ENCODE measurements around the gene NSRP1. TPM values are rescaled to one million over a fixed set of nuclear protein-coding genes. Genes with fewer than 3 reads are reported as not detected.

The NSRP1 gene
- total and polyA plus RNA-seq, 2 of the 13 experiments (the other 11 are each of a cell fraction or from before 2014, with no cell fraction given) = 7.0 to 14.3 TPM

DNA sequence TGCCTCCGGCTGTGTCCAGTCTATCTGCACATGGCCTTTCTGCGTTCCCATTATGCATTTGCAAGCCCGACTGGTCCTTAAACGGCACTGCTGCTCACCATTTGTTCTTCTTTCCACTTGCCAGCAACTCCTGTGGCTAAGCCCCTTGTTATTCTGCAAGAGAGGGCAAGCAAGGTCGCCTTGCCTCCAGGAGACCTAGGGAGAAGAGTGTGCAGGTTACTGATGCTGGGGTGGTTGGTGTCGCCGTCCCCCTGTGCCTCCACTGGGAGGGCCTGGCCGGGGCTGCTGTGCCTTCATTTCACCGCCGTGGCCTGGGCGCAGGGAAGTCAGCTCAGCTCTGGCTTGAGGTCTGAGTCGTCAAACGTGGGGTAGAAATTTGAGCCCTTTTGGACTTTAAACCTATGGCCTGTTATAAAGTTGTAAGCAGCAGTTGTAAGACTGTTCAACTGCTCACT, 106.1 kb downstream of the NSRP1 start (continued):
- TF ChIP-seq, protein P1, sequence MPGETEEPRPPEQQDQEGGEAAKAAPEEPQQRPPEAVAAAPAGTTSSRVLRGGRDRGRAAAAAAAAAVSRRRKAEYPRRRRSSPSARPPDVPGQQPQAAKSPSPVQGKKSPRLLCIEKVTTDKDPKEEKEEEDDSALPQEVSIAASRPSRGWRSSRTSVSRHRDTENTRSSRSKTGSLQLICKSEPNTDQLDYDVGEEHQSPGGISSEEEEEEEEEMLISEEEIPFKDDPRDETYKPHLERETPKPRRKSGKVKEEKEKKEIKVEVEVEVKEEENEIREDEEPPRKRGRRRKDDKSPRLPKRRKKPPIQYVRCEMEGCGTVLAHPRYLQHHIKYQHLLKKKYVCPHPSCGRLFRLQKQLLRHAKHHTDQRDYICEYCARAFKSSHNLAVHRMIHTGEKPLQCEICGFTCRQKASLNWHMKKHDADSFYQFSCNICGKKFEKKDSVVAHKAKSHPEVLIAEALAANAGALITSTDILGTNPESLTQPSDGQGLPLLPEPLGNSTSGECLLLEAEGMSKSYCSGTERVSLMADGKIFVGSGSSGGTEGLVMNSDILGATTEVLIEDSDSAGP (CRISPR knock-in tag; IDR thresholded peaks at IDR 0.05; ENCODE audit: borderline replicate concordance) = peak; percentile 66
- TF ChIP-seq ZNF678 (CRISPR knock-in tag; IDR thresholded peaks at IDR 0.05) (no peak), REPIN1 (CRISPR knock-in tag; IDR thresholded peaks at IDR 0.05; ENCODE audit: borderline replicate concordance, low read depth) (no peak), PHB2 (IDR thresholded peaks at IDR 0.05; ENCODE audit: partially characterized antibody) (no peak), PLRG1 (conservative IDR thresholded peaks at IDR 0.05) (no peak), ZNF7 (CRISPR knock-in tag; IDR thresholded peaks at IDR 0.05) (no peak), SUZ12 (IDR thresholded peaks at IDR 0.05; ENCODE audit: low read depth, low read length) (no peak), KLF12 (CRISPR knock-in tag; IDR thresholded peaks at IDR 0.05; ENCODE audit: borderline replicate concordance) (no peak), ZNF10 (CRISPR knock-in tag; IDR thresholded peaks at IDR 0.05; ENCODE audit: borderline replicate concordance, low read depth) (no peak), ZFP36L2 (CRISPR knock-in tag; IDR thresholded peaks at IDR 0.05) (no peak), KDM5B (CRISPR knock-in tag; IDR thresholded peaks at IDR 0.05; ENCODE audit: borderline replicate concordance) (peak; percentile 25; the same call in 1 of the 2 replicates), ZSCAN31 (CRISPR knock-in tag; IDR thresholded peaks at IDR 0.05; ENCODE audit: low read depth) (no peak), RARA (CRISPR knock-in tag; IDR thresholded peaks at IDR 0.05) (0 out of 2 replicates have a peak, but pooled peaks have one; percentile 13), ZNF451 (CRISPR knock-in tag; IDR thresholded peaks at IDR 0.05) (no peak), RARG (CRISPR knock-in tag; IDR thresholded peaks at IDR 0.05; ENCODE audit: low read depth) (no peak), ZNF83 (CRISPR knock-in tag; IDR thresholded peaks at IDR 0.05; ENCODE audit: borderline replicate concordance) (no peak), CREM (IDR thresholded peaks at IDR 0.05) (no peak), CREM (CRISPR knock-in tag; IDR thresholded peaks at IDR 0.05) (no peak), HES4 (CRISPR knock-in tag; IDR thresholded peaks at IDR 0.05; ENCODE audit: borderline replicate concordance) (peak; percentile 45; the same call in 1 of the 2 replicates), YY1 (IDR thresholded peaks at IDR 0.05; ENCODE audit: insufficient read depth, insufficient replicate concordance, low read depth, low read length) (peak; percentile 22), MTF1 (CRISPR knock-in tag; IDR thresholded peaks at IDR 0.05) (no peak), MAFG (CRISPR knock-in tag; IDR thresholded peaks at IDR 0.05) (no peak)
- TF ChIP-seq, protein P2, sequence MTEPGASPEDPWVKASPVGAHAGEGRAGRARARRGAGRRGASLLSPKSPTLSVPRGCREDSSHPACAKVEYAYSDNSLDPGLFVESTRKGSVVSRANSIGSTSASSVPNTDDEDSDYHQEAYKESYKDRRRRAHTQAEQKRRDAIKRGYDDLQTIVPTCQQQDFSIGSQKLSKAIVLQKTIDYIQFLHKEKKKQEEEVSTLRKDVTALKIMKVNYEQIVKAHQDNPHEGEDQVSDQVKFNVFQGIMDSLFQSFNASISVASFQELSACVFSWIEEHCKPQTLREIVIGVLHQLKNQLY (CRISPR knock-in tag; IDR thresholded peaks at IDR 0.05) = no peak
- TF ChIP-seq, protein P3, sequence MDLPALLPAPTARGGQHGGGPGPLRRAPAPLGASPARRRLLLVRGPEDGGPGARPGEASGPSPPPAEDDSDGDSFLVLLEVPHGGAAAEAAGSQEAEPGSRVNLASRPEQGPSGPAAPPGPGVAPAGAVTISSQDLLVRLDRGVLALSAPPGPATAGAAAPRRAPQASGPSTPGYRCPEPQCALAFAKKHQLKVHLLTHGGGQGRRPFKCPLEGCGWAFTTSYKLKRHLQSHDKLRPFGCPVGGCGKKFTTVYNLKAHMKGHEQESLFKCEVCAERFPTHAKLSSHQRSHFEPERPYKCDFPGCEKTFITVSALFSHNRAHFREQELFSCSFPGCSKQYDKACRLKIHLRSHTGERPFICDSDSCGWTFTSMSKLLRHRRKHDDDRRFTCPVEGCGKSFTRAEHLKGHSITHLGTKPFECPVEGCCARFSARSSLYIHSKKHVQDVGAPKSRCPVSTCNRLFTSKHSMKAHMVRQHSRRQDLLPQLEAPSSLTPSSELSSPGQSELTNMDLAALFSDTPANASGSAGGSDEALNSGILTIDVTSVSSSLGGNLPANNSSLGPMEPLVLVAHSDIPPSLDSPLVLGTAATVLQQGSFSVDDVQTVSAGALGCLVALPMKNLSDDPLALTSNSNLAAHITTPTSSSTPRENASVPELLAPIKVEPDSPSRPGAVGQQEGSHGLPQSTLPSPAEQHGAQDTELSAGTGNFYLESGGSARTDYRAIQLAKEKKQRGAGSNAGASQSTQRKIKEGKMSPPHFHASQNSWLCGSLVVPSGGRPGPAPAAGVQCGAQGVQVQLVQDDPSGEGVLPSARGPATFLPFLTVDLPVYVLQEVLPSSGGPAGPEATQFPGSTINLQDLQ (CRISPR knock-in tag; IDR thresholded peaks at IDR 0.05) = no peak
- TF ChIP-seq, protein P4, sequence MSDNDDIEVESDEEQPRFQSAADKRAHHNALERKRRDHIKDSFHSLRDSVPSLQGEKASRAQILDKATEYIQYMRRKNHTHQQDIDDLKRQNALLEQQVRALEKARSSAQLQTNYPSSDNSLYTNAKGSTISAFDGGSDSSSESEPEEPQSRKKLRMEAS (IDR thresholded peaks at IDR 0.05) = peak; percentile 40; the same call in 1 of the 2 replicates
- TF ChIP-seq, protein P5, sequence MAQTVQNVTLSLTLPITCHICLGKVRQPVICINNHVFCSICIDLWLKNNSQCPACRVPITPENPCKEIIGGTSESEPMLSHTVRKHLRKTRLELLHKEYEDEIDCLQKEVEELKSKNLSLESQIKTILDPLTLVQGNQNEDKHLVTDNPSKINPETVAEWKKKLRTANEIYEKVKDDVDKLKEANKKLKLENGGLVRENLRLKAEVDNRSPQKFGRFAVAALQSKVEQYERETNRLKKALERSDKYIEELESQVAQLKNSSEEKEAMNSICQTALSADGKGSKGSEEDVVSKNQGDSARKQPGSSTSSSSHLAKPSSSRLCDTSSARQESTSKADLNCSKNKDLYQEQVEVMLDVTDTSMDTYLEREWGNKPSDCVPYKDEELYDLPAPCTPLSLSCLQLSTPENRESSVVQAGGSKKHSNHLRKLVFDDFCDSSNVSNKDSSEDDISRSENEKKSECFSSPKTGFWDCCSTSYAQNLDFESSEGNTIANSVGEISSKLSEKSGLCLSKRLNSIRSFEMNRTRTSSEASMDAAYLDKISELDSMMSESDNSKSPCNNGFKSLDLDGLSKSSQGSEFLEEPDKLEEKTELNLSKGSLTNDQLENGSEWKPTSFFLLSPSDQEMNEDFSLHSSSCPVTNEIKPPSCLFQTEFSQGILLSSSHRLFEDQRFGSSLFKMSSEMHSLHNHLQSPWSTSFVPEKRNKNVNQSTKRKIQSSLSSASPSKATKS (CRISPR knock-in tag; IDR thresholded peaks at IDR 0.05) = no peak

All from HepG2 (cell line).